Uterus (tissue), 2 donors: Measurements from ENCODE around the gene CHMP4A.

Source experiments
- CTCF ChIP-seq, 4 experiments: fragments of 200-600 bp in 2 of 4; fragments of 450-650 bp in 2 of 4; sonication (generic) in 2 of 4; IDR thresholded peaks; one replicate each; pipeline ENCODE4 v1.5.1; 2016 to 2019; ENCODE audit warnings: antibody characterized with exemption in 4 of 4, mild to moderate bottlenecking in 2 of 4, moderate library complexity in 1 of 4
- POLR2A ChIP-seq, 2 donors: fragments of 450-650 bp; IDR thresholded peaks; one replicate each; pipeline ENCODE4 v1.6.1; 2016; ENCODE audit warnings: antibody characterized with exemption in 2 of 2, mild to moderate bottlenecking in 1 of 2, moderate library complexity in 1 of 2

GRCh38 chr14:24176599-24176998 lies 36.7 kb downstream of the CHMP4A start:
- no peak for TF ChIP-seq CTCF (IDR thresholded peaks at IDR 0.05)
- no peak for TF ChIP-seq POLR2A (IDR thresholded peaks at IDR 0.05)
